Measurements from ENCODE around the gene SLC39A5. TPM values are rescaled to one million over a fixed set of nuclear protein-coding genes. Genes with fewer than 3 reads are reported as not detected.
"Not testable (repeated sequence)": the region's sequence is repeated elsewhere in the genome, so short reads cannot be mapped to it uniquely, and the experiment has no call there.

Gene SLC39A5
- total RNA-seq, 2 experiments from 2014 or later, result 0.52 TPM; not detected in 1

DNA sequence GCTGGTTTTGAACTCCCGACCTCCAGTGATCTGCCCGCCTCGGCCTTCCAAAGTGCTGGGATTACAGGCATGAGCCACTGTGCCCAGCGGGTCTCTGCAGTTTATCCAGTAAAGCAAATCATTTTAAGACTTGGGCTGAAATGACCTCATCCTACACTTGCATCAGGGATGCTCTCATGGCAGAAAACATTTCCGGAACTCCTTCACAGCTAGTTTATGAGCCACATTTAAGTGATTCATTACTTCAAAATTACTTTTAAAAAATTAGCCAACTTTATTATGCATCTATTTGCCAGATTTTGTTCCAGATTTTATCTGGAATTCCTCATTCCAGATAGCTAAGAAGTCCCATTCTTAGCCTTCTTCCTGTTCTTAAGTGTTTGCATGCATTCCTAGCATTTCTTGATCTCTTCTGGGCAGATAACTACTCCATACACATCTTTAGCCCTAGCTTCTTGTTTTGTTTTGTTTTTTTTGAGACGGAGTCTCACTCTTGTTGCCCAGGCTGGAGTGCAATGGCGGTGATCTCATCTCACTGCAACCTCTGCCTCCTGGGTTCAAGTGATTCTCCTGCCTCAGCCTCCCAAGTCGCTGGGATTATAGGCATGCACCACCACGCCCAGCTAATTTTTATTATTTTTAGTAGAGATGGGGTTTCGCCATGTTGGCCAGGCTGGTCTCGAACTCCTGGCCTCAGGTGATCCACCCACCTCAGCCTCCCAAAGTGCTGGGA is 32.9 kb upstream of the SLC39A5 start:
- POLR2A ChIA-PET; DNase-seq; ATAC-seq; H3K9me3 Mint-ChIP-seq (ENCODE audit: insufficient read depth); H3K27me3 Mint-ChIP-seq (ENCODE audit: low read depth); H3K4me3 Mint-ChIP-seq; H3K27ac Mint-ChIP-seq: not testable (repeated sequence)
- CTCF ChIA-PET, result interaction anchor here (0.6 to 2.9 kb wide), 6 partner anchors 8 to 267 kb away, joined by 3 to 14 read pairs (median 6); partner anchors contain the start of genes RNF41 and SMARCC2
- H3K4me1 Mint-ChIP-seq (ENCODE audit: low read depth), result peaks cover 15% of the 10 kb centered on the region
- H3K36me3 Mint-ChIP-seq (ENCODE audit: low read depth), result peaks cover 13% of the 10 kb centered on the region

DNA sequence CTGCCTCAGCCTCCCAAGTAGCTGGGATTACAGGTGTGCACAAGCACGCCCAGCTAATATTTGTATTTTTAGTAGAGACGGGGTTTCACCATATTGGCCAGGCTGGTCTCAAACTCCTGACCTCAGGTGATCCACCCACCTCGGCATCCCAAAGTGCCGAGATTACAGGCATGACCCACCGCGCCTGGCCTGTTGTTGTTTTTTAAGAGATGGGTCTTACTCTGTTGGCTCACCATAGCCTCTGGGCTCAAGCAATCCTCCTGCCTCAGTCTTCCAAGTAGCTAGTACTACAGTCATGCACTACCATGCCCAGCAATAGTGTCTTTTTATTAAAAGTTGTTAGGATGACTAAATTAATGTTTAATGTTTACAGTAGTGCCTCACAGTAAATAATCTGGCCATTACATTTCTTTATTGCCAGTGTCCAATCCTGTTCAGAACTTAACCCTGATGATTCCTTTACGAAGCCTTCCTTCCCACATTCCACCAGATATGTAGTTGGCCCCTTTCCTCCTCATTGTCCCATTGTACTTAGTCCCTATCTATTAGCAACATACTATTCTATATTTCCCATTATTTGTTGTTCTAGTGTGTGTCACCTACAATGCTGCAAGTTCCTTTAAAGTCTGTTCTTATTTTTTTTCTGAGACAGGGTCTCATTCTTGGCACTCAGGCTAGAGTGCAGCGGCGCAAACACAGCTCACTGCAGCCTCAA is 31.8 kb upstream of the SLC39A5 start:
- Mint-ChIP-seq H3K27ac (no peak overlapping the region), H3K4me3 (no peak overlapping the region), H3K9me3 (ENCODE audit: insufficient read depth) (no peaks in the 10 kb centered on the region), H3K27me3 (ENCODE audit: low read depth) (no peaks in the 10 kb centered on the region), H3K36me3 (ENCODE audit: low read depth) (peaks cover 12% of the 10 kb centered on the region), H3K4me1 (ENCODE audit: low read depth) (peaks cover 7% of the 10 kb centered on the region)
- no peak for DNase-seq
- no peak for ATAC-seq
- CTCF ChIA-PET, result interaction anchor here (0.6 to 2.9 kb wide), 6 partner anchors 9 to 266 kb away, joined by 3 to 14 read pairs (median 6); partner anchors contain the start of genes RNF41, SMARCC2 and ZC3H10
- POLR2A ChIA-PET, result no interaction called here

DNA sequence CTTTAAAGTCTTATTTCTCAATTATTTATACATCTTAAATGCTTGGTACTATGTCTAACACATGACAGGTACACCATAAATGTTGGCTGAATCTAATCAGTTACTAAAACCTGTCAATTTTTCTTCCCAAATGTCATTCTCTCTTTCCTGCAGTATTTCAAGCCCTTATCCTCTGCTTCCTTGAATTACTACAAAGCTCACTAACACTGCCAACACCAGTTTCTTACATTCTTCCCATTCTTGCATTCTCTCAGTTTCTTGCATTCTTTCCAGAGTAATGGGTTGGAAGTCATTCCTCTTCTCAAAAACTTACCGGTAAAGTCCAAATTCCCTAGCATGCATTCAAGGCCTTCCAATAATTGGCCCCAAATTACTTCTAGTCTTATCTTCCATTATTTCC is 31.0 kb upstream of the SLC39A5 start:
- Mint-ChIP-seq H3K9me3 (ENCODE audit: insufficient read depth) (no peaks in the 10 kb centered on the region), H3K27ac (no peak overlapping the region), H3K27me3 (ENCODE audit: low read depth) (no peaks in the 10 kb centered on the region), H3K4me3 (no peak overlapping the region), H3K4me1 (ENCODE audit: low read depth) (peaks cover 2% of the 10 kb centered on the region), H3K36me3 (ENCODE audit: low read depth) (peaks cover 7% of the 10 kb centered on the region)
- DNase-seq (no peak), ATAC-seq (no peak)
- ChIA-PET POLR2A (no interaction called here), CTCF (interaction anchor here (2.1 to 2.9 kb wide), 2 partner anchors 8 to 10 kb away, joined by 8 to 14 read pairs; partner anchors contain the start of gene SMARCC2)

DNA sequence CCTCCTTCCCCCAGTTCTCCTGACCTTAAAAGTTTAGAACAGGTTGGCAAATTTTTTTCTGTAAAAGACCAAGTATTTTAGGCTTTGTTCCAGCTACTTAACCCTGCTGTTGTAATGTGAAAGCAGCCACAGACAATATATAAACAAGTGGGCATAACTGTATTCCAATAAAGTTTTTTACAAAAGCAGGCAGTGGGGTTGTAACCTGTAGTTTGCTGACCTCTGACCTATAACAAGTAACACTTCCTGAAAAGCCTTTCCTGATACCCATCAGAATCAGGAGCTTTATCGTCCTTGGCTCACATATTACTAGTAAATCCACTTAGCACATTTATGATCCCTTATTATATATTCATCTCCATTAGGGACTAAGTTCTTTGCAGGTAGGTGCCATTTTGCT is 27.5 kb upstream of the SLC39A5 start:
- ATAC-seq (no peak), DNase-seq (no peak)
- Mint-ChIP-seq H3K4me3 (no peak overlapping the region), H3K27ac (no peak overlapping the region), H3K9me3 (ENCODE audit: insufficient read depth) (no peaks in the 10 kb centered on the region), H3K4me1 (ENCODE audit: low read depth) (no peaks in the 10 kb centered on the region), H3K27me3 (ENCODE audit: low read depth) (no peaks in the 10 kb centered on the region), H3K36me3 (ENCODE audit: low read depth) (peaks cover 13% of the 10 kb centered on the region)
- CTCF ChIA-PET, result interaction anchor here (1.1 to 3.2 kb wide), 5 partner anchors 10 to 65 kb away, joined by 3 to 13 read pairs (median 4); partner anchors contain the start of genes ANKRD52, RNF41 and SMARCC2
- POLR2A ChIA-PET, result interaction anchor here (1.3 kb wide), 2 partner anchors 20 to 113 kb away, joined by 4 read pairs; partner anchors contain the start of genes CNPY2 and RNF41

DNA sequence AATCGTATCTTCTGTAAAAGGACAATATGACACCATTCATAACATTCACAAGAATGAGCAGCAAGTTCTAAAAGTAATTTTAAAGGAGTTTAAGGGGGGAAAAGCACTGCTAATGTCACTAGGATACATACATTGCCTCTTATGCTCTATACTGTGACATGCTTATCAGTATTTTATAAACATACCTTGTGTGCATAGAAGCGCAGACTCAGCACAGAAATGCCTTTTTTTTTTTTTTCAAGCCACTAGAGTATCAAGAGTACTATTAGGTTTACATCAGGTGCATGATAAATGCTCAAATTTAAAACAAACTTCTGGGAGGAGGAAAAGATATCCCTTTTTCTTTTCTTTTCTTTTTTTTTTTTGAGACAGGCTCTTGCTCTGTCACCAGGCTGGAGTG is 27.0 kb upstream of the SLC39A5 start:
- Mint-ChIP-seq H3K27ac (no peak overlapping the region), H3K9me3 (ENCODE audit: insufficient read depth) (no peaks in the 10 kb centered on the region), H3K4me3 (no peak overlapping the region), H3K4me1 (ENCODE audit: low read depth) (no peaks in the 10 kb centered on the region), H3K36me3 (ENCODE audit: low read depth) (peaks cover 17% of the 10 kb centered on the region), H3K27me3 (ENCODE audit: low read depth) (no peaks in the 10 kb centered on the region)
- DNase-seq (no peak), ATAC-seq (no peak)
- CTCF ChIA-PET, result interaction anchor here (1.6 to 3.2 kb wide), 3 partner anchors 10 to 64 kb away, joined by 3 to 13 read pairs (median 4); partner anchors contain the start of gene SMARCC2
- POLR2A ChIA-PET, result no interaction called here

DNA sequence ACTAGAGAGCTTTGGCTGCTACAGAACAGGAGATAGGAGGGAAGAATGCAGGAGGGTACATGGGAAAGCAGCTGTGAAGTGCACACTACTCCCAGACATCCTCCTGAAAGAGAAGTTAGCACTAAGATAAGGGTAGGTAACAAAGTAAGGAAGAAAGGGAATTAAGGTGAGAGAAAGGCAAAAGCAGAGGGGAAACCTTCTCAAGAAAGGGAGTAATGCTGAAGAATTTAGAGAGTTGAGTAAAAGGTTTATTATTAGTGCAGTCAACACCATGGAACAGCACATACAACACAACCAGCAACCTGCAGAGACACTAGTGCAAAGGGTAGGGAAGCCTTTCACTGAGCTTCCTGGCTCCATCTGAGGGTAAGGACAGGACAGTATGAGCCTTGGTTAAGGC is 25.6 kb upstream of the SLC39A5 start:
- Mint-ChIP-seq H3K9me3 (ENCODE audit: insufficient read depth) (no peaks in the 10 kb centered on the region), H3K36me3 (ENCODE audit: low read depth) (peaks cover 24% of the 10 kb centered on the region), H3K27me3 (ENCODE audit: low read depth) (no peaks in the 10 kb centered on the region), H3K27ac (no peak overlapping the region), H3K4me1 (ENCODE audit: low read depth) (no peaks in the 10 kb centered on the region), H3K4me3 (no peak overlapping the region)
- CTCF ChIA-PET, result interaction anchor here (0.9 to 1.4 kb wide), 4 partner anchors 12 to 107 kb away, joined by 3 to 5 read pairs (median 4); partner anchors contain the start of genes ANKRD52 and ZC3H10
- POLR2A ChIA-PET, result no interaction called here
- ATAC-seq, result no peak
- DNase-seq, result no peak

DNA sequence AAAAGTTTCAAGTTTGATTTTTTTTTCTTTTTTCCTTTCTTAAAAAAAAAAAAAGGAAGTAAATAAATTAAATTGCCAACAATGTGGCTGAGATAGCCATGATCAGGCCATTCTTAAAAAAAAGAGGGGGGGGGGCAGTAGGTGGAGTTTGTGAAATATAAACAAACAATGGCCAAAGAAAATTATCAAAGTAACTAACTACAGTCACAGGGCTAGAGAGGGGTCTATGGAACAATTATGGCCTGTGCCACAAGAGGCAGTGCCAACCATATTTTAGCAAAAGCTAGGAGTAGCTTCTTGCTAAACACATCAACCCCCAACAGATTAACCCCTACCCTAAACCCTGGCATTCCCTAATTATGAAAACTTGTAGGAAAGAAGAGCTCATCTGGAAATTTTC is 24.4 kb upstream of the SLC39A5 start:
- Mint-ChIP-seq H3K4me1 (ENCODE audit: low read depth) (no peaks in the 10 kb centered on the region), H3K36me3 (ENCODE audit: low read depth) (peaks cover 33% of the 10 kb centered on the region), H3K27ac (no peak overlapping the region), H3K4me3 (no peak overlapping the region), H3K9me3 (ENCODE audit: insufficient read depth) (no peaks in the 10 kb centered on the region), H3K27me3 (ENCODE audit: low read depth) (no peaks in the 10 kb centered on the region)
- ATAC-seq (peak; percentile 41), DNase-seq (no peak)
- CTCF ChIA-PET, result interaction anchor here (0.9 to 4.7 kb wide), 12 partner anchors 11 to 259 kb away, joined by 3 to 45 read pairs (median 4); partner anchors contain the start of genes COQ10A, RNF41, SMARCC2 and STAT2
- POLR2A ChIA-PET, result interaction anchor here (0.6 to 0.7 kb wide), 2 partner anchors 14 to 218 kb away, joined by 3 read pairs; no protein-coding TSS in a partner anchor

DNA sequence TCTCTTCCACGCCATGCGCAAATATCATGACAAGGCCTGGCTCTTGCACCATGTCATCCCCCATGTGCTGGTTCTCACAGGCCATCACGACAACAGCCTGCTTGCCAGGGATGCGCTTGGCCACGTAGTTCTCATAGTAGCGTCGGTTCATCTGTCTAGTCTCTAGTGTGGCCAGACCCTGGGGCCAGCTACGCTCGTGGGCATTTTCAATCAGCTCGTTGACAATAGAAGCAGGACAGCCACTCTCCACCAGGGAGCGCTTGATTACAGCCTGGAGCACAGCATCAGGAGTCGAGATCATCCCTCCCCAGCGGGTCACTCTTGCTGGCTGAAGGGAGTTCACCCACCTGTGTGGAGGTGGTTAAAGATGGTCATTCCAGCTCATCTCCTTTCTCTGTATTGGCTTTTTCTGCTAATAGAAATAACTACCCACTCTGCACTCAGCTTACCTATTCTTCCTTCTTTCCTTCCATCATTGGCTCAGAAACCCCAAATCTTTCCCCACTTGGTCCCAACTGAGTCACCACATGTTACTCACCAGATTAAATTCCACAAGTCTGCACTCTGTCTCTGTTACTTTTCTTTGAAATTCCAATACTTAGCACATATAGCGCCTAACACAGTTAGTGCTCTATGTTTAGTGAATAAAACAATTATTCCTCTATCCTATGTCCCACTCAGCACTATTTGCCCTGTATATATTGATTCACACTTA is 23.2 kb upstream of the SLC39A5 start:
- H3K36me3 Mint-ChIP-seq (ENCODE audit: low read depth), result peaks cover 40% of the 10 kb centered on the region
- no peaks in the 10 kb centered on the region for H3K27me3 Mint-ChIP-seq (ENCODE audit: low read depth)
- no peaks in the 10 kb centered on the region for H3K4me1 Mint-ChIP-seq (ENCODE audit: low read depth)
- no peak overlapping the region for H3K4me3 Mint-ChIP-seq
- ChIA-PET POLR2A (interaction anchor here (0.7 to 1.0 kb wide), 3 partner anchors 15 to 63 kb away, joined by 3 to 5 read pairs (median 3); partner anchors contain the start of genes RNF41 and SMARCC2), CTCF (interaction anchor here (0.7 to 4.7 kb wide), 14 partner anchors 9 to 257 kb away, joined by 3 to 45 read pairs (median 6); partner anchors contain the start of genes COQ10A, IL23A, RNF41 and SMARCC2)
- ATAC-seq (peak; percentile 62), DNase-seq (peak; percentile 56)
- no peaks in the 10 kb centered on the region for H3K9me3 Mint-ChIP-seq (ENCODE audit: insufficient read depth)
- no peak overlapping the region for H3K27ac Mint-ChIP-seq

DNA sequence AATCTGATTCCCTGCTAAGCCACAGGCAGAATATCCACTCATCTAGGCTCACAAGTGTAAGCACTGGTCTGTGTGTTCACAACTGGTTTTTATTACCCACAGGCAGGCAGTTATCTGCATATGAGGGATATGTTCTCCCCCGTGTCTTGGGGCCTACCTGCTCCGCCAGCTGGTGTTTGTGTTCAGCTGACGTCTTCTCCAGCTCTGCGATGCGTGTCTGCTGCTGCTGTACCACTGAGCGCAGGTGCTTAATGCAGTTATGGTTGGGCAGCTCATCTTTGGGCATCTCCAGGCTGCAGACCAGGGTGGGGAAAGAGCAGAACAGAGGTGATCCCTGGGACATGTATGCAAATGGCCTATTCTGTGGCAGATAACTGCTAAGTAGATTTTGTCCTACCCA is 21.8 kb upstream of the SLC39A5 start:
- POLR2A ChIA-PET, result interaction anchor here (1.0 to 1.1 kb wide), 2 partner anchors 14 to 108 kb away, joined by 3 to 5 read pairs; partner anchors contain the start of genes CNPY2 and RNF41
- Mint-ChIP-seq H3K4me1 (ENCODE audit: low read depth) (no peaks in the 10 kb centered on the region), H3K4me3 (no peak overlapping the region), H3K27me3 (ENCODE audit: low read depth) (no peaks in the 10 kb centered on the region), H3K27ac (no peak overlapping the region), H3K36me3 (ENCODE audit: low read depth) (peaks cover 48% of the 10 kb centered on the region), H3K9me3 (ENCODE audit: insufficient read depth) (no peaks in the 10 kb centered on the region)
- ATAC-seq (no peak), DNase-seq (no peak)
- CTCF ChIA-PET, result interaction anchor here (0.8 to 4.7 kb wide), 7 partner anchors 10 to 256 kb away, joined by 3 to 45 read pairs (median 7); partner anchors contain the start of genes ANKRD52, IL23A and RNF41

DNA sequence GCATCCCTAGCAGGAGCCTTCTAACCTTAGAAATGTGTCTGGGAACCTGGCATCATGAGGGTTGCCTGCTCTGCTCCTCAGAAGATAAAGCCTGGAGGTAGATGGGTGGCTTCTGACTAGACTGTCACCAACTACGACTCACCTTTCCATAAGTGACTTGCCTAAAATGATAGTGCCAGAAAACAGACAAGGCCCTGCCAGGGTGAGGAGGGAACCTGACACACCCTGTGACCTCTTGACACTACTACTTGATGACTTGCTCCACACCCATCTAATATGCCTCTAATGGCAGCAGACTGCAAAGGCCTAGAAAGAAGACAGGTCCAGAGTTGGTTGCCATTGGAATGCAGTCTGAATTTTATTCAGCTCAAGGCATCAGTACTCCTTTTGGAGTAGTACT is 17.5 kb upstream of the SLC39A5 start:
- Mint-ChIP-seq H3K27me3 (ENCODE audit: low read depth) (no peaks in the 10 kb centered on the region), H3K4me3 (no peak overlapping the region), H3K9me3 (ENCODE audit: insufficient read depth) (no peaks in the 10 kb centered on the region), H3K27ac (no peak overlapping the region), H3K4me1 (ENCODE audit: low read depth) (no peaks in the 10 kb centered on the region), H3K36me3 (ENCODE audit: low read depth) (peaks cover 57% of the 10 kb centered on the region)
- ATAC-seq (no peak), DNase-seq (no peak)
- POLR2A ChIA-PET, result interaction anchor here (1.3 kb wide), 1 partner anchor 9 kb away, joined by 5 read pairs; the partner anchor contains the start of gene RNF41
- CTCF ChIA-PET, result interaction anchor here (0.7 to 0.9 kb wide), 4 partner anchors 10 to 23 kb away, joined by 3 to 5 read pairs (median 4); partner anchors contain the start of genes RNF41 and SMARCC2

DNA sequence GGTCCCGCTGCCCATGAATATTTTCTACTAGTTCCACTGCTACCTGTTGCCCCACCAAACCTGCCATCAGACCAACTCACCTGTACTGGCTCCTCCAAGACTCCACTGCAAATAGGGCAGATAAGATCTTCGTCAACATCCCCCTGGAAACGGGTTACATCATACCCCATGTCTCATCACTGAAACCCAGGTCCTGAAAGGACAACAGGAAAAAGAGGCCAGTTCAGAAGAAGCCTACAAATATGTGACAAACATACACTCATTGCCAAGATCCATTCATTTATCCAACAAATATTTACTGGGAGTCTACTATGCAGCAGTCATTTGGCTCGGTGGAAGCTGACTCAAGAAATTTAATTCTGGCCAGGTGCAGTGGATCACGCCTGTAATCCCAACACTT is 16.0 kb upstream of the SLC39A5 start:
- DNase-seq, result no peak
- ChIA-PET CTCF (interaction anchor here (0.9 to 1.0 kb wide), 2 partner anchors 8 to 39 kb away, joined by 3 to 4 read pairs; partner anchors contain the start of gene RNF41), POLR2A (no interaction called here)
- Mint-ChIP-seq H3K4me1 (ENCODE audit: low read depth) (no peaks in the 10 kb centered on the region), H3K27me3 (ENCODE audit: low read depth) (no peaks in the 10 kb centered on the region), H3K4me3 (no peak overlapping the region), H3K36me3 (ENCODE audit: low read depth) (peaks cover 49% of the 10 kb centered on the region), H3K27ac (no peak overlapping the region), H3K9me3 (ENCODE audit: insufficient read depth) (no peaks in the 10 kb centered on the region)
- no peak for ATAC-seq

All from activated CD8-positive, alpha-beta T cell treated with anti-CD3 and anti-CD28 coated beads, Interleukin-2, amount 10 ng/mL, durations not matched to agents 7 days and 5 days (primary cell).